NB4 (cell line): ENCODE measurements around the gene TPM1.

Source experiments
- CTCF ChIP-seq: IDR thresholded peaks from one replicate; pipeline ENCODE4 v1.5.1; 2012; ENCODE audit warnings: low read depth, low read length
- TF ChIP-seq, protein P1 (sequence below): IDR thresholded peaks from 2 replicates; pipeline ENCODE4 v1.6.1; 2011; ENCODE audit warnings: low read depth, low read length

DNA sequence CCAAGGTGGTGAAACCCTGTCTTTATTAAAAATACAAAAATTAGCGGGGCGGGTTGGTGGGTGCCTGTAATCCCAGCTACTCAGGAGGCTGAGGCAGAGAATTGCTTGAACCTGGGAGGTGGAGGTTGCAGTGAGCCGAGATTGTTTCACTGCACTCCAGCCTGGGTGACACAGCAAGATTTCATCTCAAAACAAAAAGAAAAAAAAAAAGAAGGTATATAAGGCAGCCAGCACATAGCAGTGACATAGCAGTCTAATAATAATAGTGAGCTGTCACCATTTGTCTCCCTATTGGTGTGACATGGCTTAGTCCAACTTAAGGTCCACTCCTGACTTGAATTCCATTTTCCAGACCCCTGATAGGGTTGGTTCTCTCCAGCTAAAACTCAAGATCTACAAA, 70.3 kb downstream of the TPM1 start:
- no peak for TF ChIP-seq CTCF
- TF ChIP-seq, protein P1, sequence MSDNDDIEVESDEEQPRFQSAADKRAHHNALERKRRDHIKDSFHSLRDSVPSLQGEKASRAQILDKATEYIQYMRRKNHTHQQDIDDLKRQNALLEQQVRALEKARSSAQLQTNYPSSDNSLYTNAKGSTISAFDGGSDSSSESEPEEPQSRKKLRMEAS = no peak
